ENCODE results near the gene LIX1L. TPM values are rescaled to one million over a fixed set of nuclear protein-coding genes. Genes with fewer than 3 reads are reported as not detected.
"Not testable (repeated sequence)": the region's sequence is repeated elsewhere in the genome, so short reads cannot be mapped to it uniquely, and the experiment has no call there.

Gene LIX1L
- total RNA-seq, 2 donors from 2014 or later, result 25.7 to 32.3 TPM

DNA sequence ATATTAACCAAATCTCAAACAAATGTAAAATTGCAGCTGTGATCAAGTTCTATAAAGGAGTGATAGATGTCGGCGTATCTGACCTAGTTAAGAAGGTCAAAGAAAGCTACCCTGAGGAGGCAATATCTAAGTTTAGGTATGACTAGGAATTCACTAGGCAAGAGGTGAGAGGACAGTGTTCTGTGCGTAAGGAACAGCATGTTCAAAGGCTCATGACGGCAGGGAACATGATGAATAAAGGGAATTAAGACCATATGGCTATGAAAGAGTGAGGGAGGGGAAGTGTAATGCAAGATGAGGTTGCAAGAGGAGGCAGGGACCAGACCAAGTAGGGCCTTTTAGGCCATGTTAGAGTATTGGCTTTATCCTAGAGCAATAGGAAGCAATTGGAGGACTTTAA lies 8.6 kb downstream of the LIX1L start:
- intact Hi-C loops (cut with DNase I), result no loop called here
- DNase-seq, result no peak
- ATAC-seq, result peak in 1 of 2 donors; percentile 56

DNA sequence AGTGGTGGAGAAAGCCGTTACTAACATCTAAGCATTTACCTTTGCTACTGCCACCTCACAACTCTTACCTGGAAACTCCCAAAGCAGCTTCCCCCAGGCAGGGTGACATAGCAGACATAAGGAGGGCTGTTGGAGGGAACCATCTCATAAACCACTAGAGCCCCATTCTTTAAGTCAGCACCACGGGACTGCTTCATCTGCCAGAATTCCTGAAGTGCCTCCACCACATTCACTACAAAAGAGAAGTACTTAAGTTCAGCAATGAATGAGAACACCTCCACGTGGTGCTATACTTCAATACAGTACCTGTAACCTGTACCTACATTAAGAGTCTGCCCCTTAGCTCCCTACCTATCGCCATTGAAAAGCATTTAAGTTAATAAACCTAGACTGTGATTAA lies 10.3 kb downstream of the LIX1L start:
- intact Hi-C loops (cut with DNase I), result no loop called here
- DNase-seq, result no peak
- ATAC-seq, result no peak

DNA sequence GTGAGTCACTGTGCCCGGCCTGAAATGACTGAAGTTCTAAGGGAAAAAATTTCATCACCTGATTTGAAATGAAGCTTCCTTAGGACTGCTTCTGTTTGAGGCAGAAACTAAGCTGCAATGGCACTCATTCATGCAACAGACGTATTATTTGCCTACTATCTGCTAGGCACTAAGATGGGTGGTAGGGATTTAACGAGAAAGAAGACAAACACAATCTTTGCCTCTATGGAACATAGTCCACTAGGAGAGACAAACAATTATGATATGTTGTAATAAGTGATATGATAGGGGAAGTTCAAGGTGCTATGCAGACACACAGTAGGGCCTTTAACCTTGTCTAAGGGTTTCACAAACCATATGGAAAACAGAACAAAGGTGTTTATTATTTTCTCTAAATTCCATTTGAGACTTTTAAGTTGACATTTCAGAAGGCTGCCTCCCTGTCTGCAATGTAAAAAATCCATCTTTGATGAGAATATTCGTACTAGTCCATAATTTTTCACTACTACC lies 11.3 kb downstream of the LIX1L start:
- intact Hi-C loops (cut with DNase I), result no loop called here
- ATAC-seq (no peak), DNase-seq (no peak)

DNA sequence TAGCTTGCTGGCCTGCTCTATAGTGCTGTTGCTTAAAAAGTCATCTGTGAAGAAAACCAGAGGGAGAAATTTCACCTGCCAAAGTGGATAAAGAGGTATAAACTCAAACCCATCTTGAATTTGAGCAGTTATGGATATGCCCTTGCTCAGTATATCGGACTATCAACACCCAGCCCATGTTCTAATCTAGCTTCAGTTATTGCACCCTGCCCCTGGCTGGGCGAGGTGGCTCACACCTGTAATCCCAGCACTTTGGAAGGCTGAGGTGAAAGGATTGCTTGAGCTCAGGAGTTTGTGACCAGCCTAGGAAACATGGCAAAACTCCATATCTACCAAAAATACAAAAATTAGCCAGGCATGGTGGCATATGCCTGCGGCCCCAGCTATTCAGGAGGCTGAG lies 13.3 kb downstream of the LIX1L start:
- no peak for DNase-seq
- intact Hi-C loops (cut with DNase I), result no loop called here
- ATAC-seq, result no peak

DNA sequence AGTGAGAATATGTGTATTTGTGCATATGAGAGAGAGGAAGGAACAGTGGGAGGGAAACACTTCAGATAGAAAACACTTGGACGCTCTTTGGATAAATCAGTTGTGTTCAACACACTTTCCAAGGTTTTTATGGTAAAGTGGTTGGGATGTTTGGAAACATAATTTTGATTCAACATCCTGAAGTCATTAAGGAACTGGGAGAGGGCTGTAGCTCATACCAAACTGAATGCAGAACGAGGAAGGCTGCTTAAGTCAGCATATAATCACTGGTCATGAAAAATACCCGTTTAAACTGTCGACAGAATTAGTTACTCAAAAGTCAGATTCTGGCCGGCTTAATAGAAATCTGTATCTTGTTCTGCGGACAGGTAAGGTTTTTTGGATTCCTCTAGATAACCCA lies 14.9 kb downstream of the LIX1L start:
- ATAC-seq (no peak), DNase-seq (no peak)
- intact Hi-C loops (cut with DNase I), result no loop called here

DNA sequence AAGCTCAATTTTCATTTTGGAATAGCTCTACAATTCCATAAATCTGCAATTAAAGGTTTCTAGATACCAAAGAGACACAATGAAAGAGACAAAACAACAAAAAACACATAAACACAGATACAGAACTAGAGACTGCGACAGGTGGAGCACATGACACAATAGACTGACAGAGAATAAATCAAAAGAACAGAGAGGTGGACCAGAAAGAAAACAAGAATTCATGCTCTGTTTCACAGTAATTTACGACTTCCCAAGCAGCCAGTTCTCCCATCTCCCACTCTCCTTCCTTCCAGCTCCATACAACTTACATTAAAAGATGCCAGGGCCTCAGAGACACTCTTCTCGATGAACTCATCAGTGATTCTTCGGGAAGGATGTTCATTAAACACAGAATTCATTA lies 15.4 kb downstream of the LIX1L start:
- intact Hi-C loops (cut with DNase I), result no loop called here
- ATAC-seq (no peak), DNase-seq (no peak)

DNA sequence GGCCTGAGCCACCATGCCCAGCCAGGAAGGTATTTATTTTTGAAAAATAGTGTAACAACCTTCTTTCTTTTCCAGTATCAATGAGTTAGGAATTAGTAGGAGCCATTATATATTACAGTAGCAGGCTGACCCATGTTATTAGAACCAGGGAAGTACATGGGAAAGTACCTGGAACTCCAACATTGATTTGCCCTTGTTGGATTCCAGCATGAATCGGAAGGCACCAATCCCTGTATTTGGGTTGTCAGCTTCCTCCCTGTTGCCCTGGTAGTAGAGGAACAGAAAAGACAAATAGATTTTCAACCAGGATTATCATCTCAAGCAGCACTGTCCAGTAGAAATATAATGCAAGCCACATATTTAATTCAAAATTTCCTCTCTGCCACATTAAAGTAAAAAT lies 20.4 kb downstream of the LIX1L start:
- no peak for DNase-seq
- ATAC-seq, result no peak
- intact Hi-C loops (cut with DNase I), result no loop called here

DNA sequence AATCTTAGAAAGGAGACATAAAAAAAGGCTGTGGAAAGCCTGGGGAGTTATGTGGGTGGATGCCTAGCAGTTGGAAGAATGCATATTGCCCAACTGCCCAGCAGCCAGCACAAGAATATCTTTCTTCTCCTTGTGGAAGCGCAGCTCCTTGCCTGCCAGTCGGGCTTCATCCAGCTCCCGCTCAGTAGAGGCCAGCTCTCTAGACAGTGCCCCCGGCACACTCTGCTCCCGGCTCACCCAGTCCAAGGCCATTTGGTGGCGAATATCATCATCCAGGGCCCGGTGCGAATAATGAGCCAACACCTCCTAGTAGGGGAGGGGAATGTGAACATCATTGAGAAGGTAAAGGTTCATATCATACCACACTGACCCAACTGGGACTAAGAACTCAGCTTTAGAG lies 21.6 kb downstream of the LIX1L start:
- no peak for ATAC-seq
- intact Hi-C loops (cut with DNase I), result no loop called here
- no peak for DNase-seq

DNA sequence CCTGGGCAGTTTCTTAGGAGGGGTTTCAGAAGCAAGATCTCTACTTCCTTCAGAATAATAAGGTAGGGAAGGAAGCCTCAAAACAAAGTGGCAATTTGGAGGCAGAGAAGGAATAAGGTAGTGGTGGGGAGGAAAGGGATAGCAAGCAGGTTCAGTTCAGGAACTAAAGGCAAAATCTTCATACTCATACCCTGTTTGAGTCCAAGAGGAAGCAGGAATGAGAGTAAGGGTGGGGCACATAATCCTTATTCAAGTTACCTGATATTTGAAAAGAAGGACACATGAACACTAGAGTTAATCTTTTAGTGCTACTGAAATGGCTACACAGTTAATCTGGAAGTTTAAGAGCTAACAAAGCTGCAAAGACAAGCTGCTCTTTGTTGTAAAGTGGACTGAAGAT lies 22.1 kb downstream of the LIX1L start:
- no peak for ATAC-seq
- intact Hi-C loops (cut with DNase I), result no loop called here

DNA sequence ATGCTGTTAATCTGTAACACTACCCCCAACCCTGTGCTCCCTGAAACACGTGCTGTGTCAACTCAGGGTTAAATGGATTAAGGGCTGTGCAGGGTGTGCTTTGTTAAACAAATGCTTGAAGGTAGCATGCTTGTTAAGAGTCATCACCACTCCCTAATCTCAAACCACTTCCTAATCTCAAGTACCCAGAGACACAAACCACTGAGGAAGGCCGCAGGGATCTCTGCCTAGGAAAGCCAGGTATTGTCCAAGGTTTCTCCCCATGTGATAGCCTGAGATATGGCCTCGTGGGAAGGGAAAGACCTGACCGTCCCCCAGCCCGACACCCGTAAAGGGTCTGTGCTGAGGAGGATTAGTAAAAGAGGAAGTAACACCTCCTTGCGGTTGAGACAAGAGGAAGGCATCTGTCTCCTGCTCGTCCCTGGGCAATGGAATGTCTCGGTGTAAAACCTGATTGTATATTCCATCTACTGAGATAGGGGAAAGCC lies 25.3 kb downstream of the LIX1L start:
- intact Hi-C loops (cut with DNase I); ATAC-seq; DNase-seq: not testable (repeated sequence)

More for the DNA sequence above, 22.1 kb downstream of the LIX1L start:
- DNase-seq, result no peak

DNA sequence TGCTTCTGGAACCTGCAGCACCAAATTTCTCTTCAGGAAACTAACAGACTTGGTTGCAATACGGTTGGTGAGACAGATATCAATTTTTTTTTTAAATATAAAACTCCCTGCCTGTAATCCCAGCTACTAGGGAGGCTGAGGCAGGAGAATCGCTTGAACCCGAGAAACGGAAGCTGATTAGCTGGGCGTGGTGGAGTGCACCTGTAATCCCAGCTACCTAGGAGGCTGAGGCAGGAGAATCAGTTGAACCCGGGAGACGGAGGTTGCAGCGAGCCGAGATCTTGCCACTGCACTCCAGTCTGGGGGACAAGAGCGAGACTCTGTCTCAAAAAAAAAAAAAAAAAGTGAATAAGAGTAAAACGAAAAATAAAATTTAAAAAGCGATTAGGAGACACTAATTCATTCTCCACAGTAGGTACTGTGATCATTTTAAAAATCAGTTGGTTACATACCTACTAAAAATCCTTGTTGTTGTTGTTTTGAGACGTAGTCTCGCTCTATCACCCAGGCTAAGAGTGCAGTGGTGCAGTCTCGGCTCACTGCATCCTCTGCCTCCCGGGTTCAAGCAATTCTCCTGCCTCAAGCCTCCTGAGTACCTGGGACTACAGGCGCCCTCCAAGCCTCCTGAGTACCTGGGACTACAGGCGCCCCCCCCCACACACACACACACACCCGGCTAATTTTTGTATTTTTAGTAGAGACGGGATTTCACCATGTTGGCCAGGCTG lies 29.7 kb downstream of the LIX1L start:
- ATAC-seq (no peak), DNase-seq (no peak)

DNA sequence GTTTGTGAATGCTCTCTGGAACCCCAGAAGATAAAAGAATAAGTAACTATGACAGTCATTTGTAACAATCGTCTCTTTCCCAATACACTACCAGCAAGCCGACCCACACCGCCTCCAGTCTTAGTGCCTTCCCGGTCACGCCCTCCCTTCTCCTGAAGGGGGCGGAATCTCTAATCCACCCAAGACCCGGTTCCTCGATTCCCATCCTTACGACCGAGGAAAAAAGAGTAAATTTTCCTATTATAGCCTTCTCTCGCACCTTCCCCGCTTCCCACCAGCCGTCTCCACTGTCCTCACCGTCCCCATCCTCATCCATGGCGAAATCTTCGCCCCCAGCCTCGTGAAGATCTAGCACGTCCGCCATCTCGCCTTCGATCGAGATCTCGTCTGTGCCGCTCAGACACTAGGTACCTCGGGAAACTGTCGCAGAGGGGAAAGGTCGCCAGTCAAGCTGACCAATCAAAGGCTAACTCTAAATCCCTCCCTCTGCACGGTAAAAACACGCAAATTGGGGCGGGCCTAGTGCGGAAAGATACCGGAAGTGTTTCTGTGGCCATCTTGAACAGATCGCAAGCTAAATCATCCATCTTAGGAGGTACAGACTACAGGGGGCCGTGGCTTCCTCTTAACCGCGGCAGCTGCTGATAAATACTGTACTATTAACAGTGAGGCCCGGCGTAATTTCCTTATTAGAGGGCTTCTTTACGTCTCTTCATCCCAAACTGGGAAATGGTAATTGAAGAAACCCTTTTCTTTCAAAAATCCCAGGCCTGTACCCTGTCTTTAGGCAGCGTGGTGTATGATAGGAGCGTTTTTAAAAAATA lies 30.5 kb downstream of the LIX1L start, which contains the start of gene RBM8A:
TSS of gene RBM8A (minus strand) at position 422 of the 824 bp plus-strand sequence. CDS start at position 364, 58 bp downstream.
- intact Hi-C loops (cut with DNase I), result no loop called here
- ATAC-seq, result peak; percentile 98 to 99

More for the DNA sequence above, 29.7 kb downstream of the LIX1L start:
- intact Hi-C loops (cut with DNase I), result no loop called here

DNA sequence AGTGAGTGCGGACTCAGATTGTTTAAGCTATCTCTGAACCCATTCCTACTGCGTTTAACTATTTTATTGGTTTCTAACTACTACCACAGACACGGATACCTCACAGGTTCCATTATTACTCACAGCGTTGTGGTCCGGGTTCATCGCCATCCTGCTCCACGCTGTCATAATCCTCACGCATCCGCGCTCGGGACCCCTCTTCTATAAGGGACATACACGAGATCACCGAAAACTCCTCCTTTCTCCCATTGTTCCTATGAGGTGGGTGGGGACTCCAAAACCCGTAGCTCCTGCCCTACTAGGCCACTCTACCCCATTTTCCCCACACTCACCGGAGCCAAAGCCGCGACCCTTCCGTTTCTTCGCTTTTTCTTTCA lies 31.1 kb downstream of the LIX1L start:
- intact Hi-C loops (cut with DNase I), result no loop called here
- DNase-seq, result no peak
- peak; percentile 3 to 6 for ATAC-seq

More for the DNA sequence above, 30.5 kb downstream of the LIX1L start, which contains the start of gene RBM8A:
- DNase-seq, result peak; percentile 94

DNA sequence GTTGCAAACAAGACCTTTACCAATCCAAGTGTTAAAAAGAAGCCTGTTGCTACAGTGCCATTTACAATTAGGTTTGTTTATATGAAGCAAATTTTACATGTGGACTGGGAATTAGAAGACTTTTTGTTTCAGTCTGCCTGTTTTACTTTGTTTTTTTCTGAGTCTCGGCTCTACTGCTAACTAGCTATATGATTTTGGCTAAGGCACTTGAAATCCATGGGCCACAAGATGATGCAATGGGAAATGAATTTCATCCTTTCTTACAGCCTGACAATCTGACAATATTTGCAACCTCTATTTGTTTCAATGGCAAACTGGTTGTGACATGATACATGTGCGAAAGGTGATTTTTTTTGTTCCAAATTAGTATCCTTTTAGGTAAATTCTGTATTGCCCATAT lies 35.6 kb downstream of the LIX1L start:
- DNase-seq (no peak), ATAC-seq (no peak)
- intact Hi-C loops (cut with DNase I), result no loop called here

DNA sequence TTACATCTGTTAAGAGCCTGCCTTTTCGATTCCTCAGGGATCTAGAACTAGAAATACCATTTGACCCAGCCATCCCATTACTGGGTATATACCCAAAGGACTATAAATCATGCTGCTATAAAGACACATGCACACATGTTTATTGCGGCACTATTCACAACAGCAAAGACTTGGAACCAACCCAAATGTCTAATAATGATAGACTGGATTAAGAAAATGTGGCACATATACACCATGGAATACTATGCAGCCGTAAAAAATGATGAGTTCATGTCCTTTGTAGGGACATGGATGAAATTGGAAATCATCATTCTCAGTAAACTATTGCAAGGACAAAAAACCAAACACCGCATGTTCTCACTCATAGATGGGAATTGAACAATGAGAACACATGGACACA lies 37.5 kb downstream of the LIX1L start:
- intact Hi-C loops (cut with DNase I); DNase-seq; ATAC-seq: not testable (repeated sequence)

DNA sequence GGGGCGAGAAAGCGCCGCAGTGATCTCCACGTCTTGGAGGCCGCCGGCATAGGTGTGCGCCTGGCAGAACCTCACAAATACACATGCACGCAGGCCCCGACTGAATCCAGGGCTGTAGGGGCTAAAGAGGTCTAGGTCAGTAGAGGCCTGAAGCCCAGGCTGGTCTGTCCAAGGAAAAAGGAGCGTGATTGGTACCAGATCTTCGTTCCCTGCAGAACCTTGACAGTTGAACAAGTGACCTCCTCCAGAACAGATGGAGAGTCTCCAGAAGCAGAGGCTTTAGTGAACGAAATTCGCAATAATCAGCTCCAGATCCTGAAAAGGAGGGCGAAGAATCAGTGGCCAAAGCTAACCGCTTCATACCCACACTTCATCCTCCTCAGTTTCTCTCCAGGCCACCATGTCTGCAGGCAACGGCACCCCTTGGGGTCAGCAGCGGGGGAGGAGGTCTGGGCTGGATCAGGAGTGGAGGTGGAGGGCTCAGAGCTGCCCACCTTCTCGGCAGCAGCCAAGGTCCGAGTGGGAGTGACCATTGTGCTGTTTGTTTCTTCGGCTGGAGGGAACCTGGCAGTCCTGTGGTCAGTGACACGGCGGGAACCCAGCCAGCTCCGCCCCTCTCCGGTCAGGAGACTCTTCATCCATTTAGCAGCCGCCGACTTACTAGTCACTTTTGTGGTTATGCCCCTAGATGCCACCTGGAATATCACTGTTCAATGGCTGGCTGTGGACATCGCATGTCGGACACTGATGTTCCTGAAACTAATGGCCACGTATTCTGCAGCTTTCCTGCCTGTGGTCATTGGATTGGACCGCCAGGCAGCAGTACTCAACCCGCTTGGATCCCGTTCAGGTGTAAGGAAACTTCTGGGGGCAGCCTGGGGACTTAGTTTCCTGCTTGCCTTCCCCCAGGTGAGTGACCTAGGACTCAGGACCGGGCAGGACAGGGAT lies 38.6 kb downstream of the LIX1L start:
- peak; percentile 69 for DNase-seq
- intact Hi-C loops (cut with DNase I), result no loop called here
- ATAC-seq, result peak; percentile 43 to 94

DNA sequence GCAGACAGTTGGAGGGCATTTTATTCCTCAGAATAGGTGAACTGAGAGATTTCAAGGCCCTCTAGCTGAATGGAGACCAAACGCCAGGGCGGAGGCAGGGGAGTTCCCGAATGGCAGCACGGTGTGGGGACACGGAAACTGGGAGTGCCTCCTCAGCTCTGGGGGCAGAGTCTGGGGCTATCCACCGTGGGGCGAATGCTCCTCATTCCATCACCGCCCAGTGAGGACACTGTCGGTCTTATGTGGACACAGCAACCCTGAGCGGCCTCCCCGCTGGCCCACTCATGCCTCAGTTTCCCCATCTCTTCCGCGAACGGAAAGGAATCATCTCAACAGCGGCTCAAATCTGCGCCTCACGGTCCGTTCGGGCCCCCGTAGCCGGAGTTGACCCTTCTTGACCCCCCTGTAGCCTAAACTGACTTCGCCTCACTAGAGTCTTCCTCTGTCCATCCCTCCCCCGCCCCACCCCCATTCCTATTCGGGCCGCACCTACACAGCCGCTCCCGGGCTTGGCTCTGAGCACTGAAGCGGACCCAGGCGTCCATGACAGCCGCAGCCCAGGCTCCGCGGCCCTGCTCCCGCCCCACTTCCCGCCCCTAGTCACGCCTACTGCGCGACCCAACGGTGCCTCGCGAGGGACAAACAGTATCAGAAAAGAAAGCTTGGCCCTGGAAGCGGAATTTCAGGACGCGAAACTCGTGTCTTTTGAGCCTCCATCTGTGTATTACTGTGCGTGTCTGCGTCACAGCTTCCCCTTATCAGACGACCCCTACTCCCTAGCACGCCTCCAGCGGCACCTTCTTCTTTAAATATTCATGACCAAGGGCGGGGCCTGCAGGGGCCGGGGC lies 39.4 kb downstream of the LIX1L start, which contains the start of gene PEX11B:
TSS of gene PEX11B (minus strand) at position 574 of the 848 bp plus-strand sequence. CDS start at position 545, 29 bp downstream.
- ATAC-seq, result peak; percentile 95 to 97
- intact Hi-C loops (cut with DNase I), result no loop called here
- DNase-seq, result peak; percentile 92

DNA sequence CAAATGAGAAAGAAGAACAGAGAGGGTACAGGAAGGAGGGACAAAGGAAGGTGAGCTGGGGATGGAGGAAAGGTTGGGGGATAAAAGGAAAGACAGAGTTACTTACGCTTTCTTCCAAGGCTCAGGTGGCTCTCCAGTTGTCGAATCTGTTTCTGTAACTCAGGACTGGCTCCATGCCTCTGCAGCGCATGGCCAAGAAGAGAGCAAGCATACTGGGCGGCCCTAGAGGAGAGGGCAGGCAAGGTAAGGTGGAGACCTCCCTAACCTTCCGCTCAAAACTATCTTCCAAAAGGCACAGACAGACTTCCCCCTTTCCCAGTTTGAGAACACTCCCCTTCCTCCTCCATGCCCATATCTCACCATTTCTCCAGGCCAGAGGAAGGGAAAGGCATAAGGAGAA lies 40.2 kb downstream of the LIX1L start:
- DNase-seq, result no peak
- intact Hi-C loops (cut with DNase I), result no loop called here
- ATAC-seq, result no peak
